Measurements from ENCODE around the gene HINFP. TPM values are rescaled to one million over a fixed set of nuclear protein-coding genes. Genes with fewer than 3 reads are reported as not detected.
"Not testable (repeated sequence)": the region's sequence is repeated elsewhere in the genome, so short reads cannot be mapped to it uniquely, and the experiment has no call there.

The HINFP gene
- total RNA-seq, 1 donor from 2014 or later: 22.1 TPM

GRCh38 chr11:119161871-119162270 is 40.5 kb downstream of the HINFP start:
- Histone ChIP-seq H3K27ac (no peak overlapping the region), H3K36me3 (no peaks in the 10 kb centered on the region), H3K4me3 (no peak overlapping the region), H3K4me1 (no peaks in the 10 kb centered on the region), H3K27me3 (no peaks in the 10 kb centered on the region), H3K9me3 (no peaks in the 10 kb centered on the region)
- no peak for TF ChIP-seq POLR2A (IDR thresholded peaks at IDR 0.05)
- TF ChIP-seq, protein P1, sequence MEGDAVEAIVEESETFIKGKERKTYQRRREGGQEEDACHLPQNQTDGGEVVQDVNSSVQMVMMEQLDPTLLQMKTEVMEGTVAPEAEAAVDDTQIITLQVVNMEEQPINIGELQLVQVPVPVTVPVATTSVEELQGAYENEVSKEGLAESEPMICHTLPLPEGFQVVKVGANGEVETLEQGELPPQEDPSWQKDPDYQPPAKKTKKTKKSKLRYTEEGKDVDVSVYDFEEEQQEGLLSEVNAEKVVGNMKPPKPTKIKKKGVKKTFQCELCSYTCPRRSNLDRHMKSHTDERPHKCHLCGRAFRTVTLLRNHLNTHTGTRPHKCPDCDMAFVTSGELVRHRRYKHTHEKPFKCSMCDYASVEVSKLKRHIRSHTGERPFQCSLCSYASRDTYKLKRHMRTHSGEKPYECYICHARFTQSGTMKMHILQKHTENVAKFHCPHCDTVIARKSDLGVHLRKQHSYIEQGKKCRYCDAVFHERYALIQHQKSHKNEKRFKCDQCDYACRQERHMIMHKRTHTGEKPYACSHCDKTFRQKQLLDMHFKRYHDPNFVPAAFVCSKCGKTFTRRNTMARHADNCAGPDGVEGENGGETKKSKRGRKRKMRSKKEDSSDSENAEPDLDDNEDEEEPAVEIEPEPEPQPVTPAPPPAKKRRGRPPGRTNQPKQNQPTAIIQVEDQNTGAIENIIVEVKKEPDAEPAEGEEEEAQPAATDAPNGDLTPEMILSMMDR (IDR thresholded peaks at IDR 0.05): no peak
- DNase-seq (ENCODE audit: extremely low spot score in 2 of 2): no peak
- intact Hi-C loops (cut with DNase I): no loop called here

GRCh38 chr11:119166368-119167076 is 45.1 kb downstream of the HINFP start:
- Histone ChIP-seq H3K4me1 (peaks cover 11% of the 10 kb centered on the region), H3K9me3 (no peaks in the 10 kb centered on the region), H3K36me3 (no peaks in the 10 kb centered on the region), H3K4me3 (no peak overlapping the region), H3K27me3 (no peaks in the 10 kb centered on the region), H3K27ac (no peak overlapping the region)
- no peak for DNase-seq (ENCODE audit: extremely low spot score in 2 of 2)
- intact Hi-C loops (cut with DNase I): no loop called here
- TF ChIP-seq POLR2A (IDR thresholded peaks at IDR 0.05) (no peak), POLR2AphosphoS5 (IDR thresholded peaks at IDR 0.05; ENCODE audit: insufficient read depth in 1 of 2, low read depth in 1 of 2) (peak in 1 of 2 donors; percentile 19)

DNA sequence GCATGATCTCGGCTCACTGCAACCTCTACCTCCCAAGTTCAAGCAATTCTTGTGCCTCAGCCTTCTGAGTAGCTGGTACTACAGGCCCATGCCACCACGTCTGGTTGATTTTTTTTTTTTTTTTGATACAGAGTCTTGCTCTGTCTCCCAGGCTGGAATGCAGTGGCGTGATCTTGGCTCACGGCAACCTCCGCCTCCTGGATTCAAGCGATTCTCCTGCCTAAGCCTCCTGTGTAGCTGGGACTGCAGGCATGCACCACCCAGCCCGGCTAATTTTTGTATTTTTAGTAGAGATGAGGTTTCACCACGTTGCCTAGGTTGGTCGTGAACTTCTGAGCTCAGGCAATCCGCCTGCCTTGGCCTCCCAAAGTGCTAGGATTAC is 45.7 kb downstream of the HINFP start:
- H3K4me3 ChIP-seq; H3K9me3 ChIP-seq; H3K27me3 ChIP-seq; H3K27ac ChIP-seq; DNase-seq (ENCODE audit: extremely low spot score in 2 of 2); H3K36me3 ChIP-seq; intact Hi-C loops (cut with DNase I): not testable (repeated sequence)
- peaks cover 11% of the 10 kb centered on the region for H3K4me1 ChIP-seq

DNA sequence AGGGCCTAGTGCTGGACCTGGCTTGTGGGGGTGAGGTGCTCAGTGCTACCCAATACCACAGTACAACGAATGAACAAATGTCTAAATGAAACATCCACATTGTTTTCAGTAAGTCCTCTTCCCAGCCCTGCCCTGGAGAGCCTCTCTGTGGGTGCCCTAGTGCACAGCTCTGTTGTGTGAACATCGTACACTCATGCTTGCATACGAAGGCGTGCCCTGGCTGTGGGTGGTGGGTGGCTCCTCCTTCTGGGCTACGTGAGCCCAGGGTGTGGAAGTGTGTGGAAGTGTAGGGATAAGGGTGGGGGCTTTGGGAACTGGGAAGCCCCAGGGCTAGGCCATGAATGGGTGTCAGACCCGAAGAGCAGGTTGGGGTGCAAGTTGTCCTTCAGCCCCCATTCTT is 46.6 kb downstream of the HINFP start:
- Histone ChIP-seq H3K27ac (peak overlapping the region; percentile 94), H3K27me3 (no peaks in the 10 kb centered on the region), H3K9me3 (no peaks in the 10 kb centered on the region), H3K4me1 (peaks cover 11% of the 10 kb centered on the region), H3K36me3 (no peaks in the 10 kb centered on the region), H3K4me3 (peak overlapping the region in 1 of 2 donors; percentile 85)
- DNase-seq (ENCODE audit: extremely low spot score in 2 of 2): no peak
- intact Hi-C loops (cut with DNase I): no loop called here
- no peak for TF ChIP-seq POLR2AphosphoS5 (IDR thresholded peaks at IDR 0.05; ENCODE audit: insufficient read depth in 1 of 2, low read depth in 1 of 2)
- TF ChIP-seq, protein P1 (IDR thresholded peaks at IDR 0.05): no peak
- TF ChIP-seq POLR2A (IDR thresholded peaks at IDR 0.05): no peak

DNA sequence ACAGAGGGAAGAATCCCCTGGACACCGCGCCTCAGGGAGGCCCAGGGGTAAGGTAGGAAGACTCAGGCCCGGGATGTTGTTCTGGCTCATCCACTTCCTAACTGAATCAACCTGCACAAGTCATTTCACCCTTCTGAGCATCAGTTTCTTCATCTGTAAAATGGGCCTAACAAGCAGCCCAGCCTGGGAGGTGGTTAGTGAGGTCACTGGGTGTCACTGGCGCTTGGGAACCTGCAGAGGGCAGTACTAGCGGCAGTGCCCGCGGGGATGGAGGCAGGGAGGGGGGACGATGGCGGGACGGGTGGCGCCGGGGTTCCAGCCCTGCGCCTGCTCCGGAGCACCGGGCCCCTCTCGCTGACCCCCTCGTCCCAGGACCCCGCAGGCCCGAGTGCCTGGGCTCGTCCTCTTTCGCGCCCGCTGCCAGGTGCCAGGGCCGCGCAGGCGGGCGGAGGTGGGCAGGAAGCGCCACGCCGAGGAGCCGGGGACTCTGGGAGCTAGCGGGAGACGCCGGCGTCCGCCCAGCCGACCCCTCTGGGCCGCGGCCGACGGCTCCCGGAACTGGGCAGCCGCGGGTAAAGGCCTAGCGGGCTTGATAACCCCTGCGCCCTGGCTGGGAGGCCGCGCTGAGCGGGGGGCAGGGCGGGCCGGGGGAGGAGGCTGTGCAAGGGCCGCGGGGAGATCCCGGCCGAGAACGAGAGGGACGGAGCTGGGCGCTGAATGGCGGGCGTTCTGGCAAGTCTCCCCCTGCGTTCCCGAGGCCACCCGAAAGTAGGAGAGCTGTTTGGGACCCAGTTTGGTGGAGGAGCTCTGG is 47.3 kb downstream of the HINFP start, which contains the start of gene NLRX1:
Gene NLRX1 (plus strand): TSS at position 255 of the 811 bp plus-strand sequence. CDS start 2,679 bp downstream, outside the sequence.
- peaks cover 11% of the 10 kb centered on the region for H3K4me1 ChIP-seq
- peak within 1 kb of the TSS; percentile 83 to 85 for H3K4me3 ChIP-seq
- TF ChIP-seq POLR2AphosphoS5 (IDR thresholded peaks at IDR 0.05; ENCODE audit: insufficient read depth in 1 of 2, low read depth in 1 of 2): peak in 1 of 2 donors; percentile 74
- peak in 1 of 2 donors; percentile 51 for TF ChIP-seq POLR2A (IDR thresholded peaks at IDR 0.05)
- TF ChIP-seq, protein P1 (IDR thresholded peaks at IDR 0.05): peak in 2 of 3 experiments; percentile 70 to 82
- H3K9me3 ChIP-seq: no peaks in the 10 kb centered on the region
- intact Hi-C loops (cut with DNase I): no loop called here
- H3K36me3 ChIP-seq: peaks cover 0 to 4% of the 10 kb centered on the region in 2 donors
- H3K27ac ChIP-seq: peak within 1 kb of the TSS; percentile 94
- H3K27me3 ChIP-seq: no peaks in the 10 kb centered on the region
- no peak for DNase-seq (ENCODE audit: extremely low spot score in 2 of 2)
